ENCODE measurements around the gene HEY2. TPM values are rescaled to one million over a fixed set of nuclear protein-coding genes. Genes with fewer than 3 reads are reported as not detected.
"Not testable (repeated sequence)": the region's sequence is repeated elsewhere in the genome, so short reads cannot be mapped to it uniquely, and the experiment has no call there.

Gene HEY2
- total RNA-seq, 1 donor from 2014 or later: 0.62 TPM

GRCh38 chr6:125773387-125774341 lies 24.2 kb downstream of the HEY2 start:
- DNase-seq: no peak

- DNase-seq: not testable (repeated sequence)
These were observed 26.8 kb downstream of the HEY2 start for GRCh38 chr6:125776107-125776826.

- DNase-seq: peak; percentile 53
These were observed 30.6 kb downstream of the HEY2 start for GRCh38 chr6:125779924-125780539.

- peak; percentile 33 for DNase-seq
These were observed 31.3 kb downstream of the HEY2 start for GRCh38 chr6:125780540-125781313.

GRCh38 chr6:125781314-125781868 lies 32.0 kb downstream of the HEY2 start:
- DNase-seq: no peak

GRCh38 chr6:125784365-125784764 lies 34.9 kb downstream of the HEY2 start:
- DNase-seq: no peak

- DNase-seq: no peak
These were observed 38.4 kb downstream of the HEY2 start for GRCh38 chr6:125787791-125788190.

GRCh38 chr6:125789167-125789566 lies 39.7 kb downstream of the HEY2 start:
- no peak for DNase-seq

- peak; percentile 63 for DNase-seq
These were observed 40.3 kb downstream of the HEY2 start for GRCh38 chr6:125789576-125790357.

- DNase-seq: peak; percentile 87
These were observed 41.1 kb downstream of the HEY2 start, which contains the start of gene NCOA7 for GRCh38 chr6:125790358-125791150. Gene NCOA7 (plus strand): TSS chr6:125790960. CDS start chr6:125815355, 24,395 bp downstream.

- DNase-seq: no peak
These were observed 41.9 kb downstream of the HEY2 start for GRCh38 chr6:125791151-125791819.

- DNase-seq: no peak
These were observed 42.4 kb downstream of the HEY2 start for GRCh38 chr6:125791820-125792165.

GRCh38 chr6:125792172-125792571 lies 42.7 kb downstream of the HEY2 start:
- DNase-seq: no peak

- DNase-seq: no peak
These were observed 43.2 kb downstream of the HEY2 start for GRCh38 chr6:125792680-125793079.

GRCh38 chr6:125793280-125793679 lies 43.8 kb downstream of the HEY2 start:
- no peak for DNase-seq

- DNase-seq: no peak
These were observed 44.4 kb downstream of the HEY2 start for GRCh38 chr6:125793863-125794262.

- no peak for DNase-seq
These were observed 45.1 kb downstream of the HEY2 start for GRCh38 chr6:125794342-125795137.

GRCh38 chr6:125795301-125795700 lies 45.9 kb downstream of the HEY2 start:
- DNase-seq: no peak
